HCT116 (cell line): ENCODE data around the gene DQX1. TPM values are rescaled to one million over a fixed set of nuclear protein-coding genes. Genes with fewer than 3 reads are reported as not detected.
A peak's percentile ranks its signal among the peaks of the same experiment; 100 is the strongest.

Experiments used
- ATAC-seq: fragments of 200-7000 bp; cut with Tn5 transposase; 2 replicates; pipeline ENCODE4 v1.9.1; 2020; ENCODE audit warnings: mild to moderate bottlenecking, moderate library complexity
- BruUV-seq: library from RNA; stranded (reverse); fragments of 400-500 nt; replicated peaks from 2 replicates; lab custom pipeline; 2021; lab: Mats Ljungman, UMichigan
- CTCF ChIA-PET: fragments of 300-600 bp; sonication (Branson Sonifier 250); formaldehyde crosslinking; loops from one replicate; lab custom pipeline; 2021; ENCODE audit warnings: antibody characterized with exemption; lab: Charles Lee
- POLR2A ChIA-PET: fragments of 300-600, 350-600 bp; sonication (Branson Sonifier 250); formaldehyde crosslinking; loops from one replicate; lab custom pipeline; 2021; ENCODE audit warnings: antibody characterized with exemption; lab: Charles Lee
- RAD21 ChIA-PET, 2 experiments: fragments of 300-600 bp; sonication (Branson Sonifier 250); formaldehyde crosslinking; loops; one replicate each; lab custom pipeline; 2023; ENCODE audit warnings: low total read pairs in 2 of 2; ENCODE audit not compliant: uncharacterized antibody in 2 of 2, unreplicated experiment in 2 of 2, low non-redundant PET in 1 of 2; lab: Charles Lee
- DNase-seq: peaks from one replicate; pipeline ENCODE4 v3.0.0-alpha.2; 2010; ENCODE audit warnings: low read depth, low spot score
- H2AFZ ChIP-seq: fragments of 200-600 bp; shearing (Covaris generic), sonication (generic); 2 replicates; pipeline ENCODE4 v1.6.1; 2017; ENCODE audit warnings: low read depth, mixed run types, mixed read lengths, antibody characterized with exemption, low read length; ENCODE audit not compliant: poor library complexity, severe bottlenecking
- H3K27ac ChIP-seq: 2 replicates; pipeline ENCODE4 v1.5.1; 2012; ENCODE audit warnings: low read depth, low read length
- H3K27me3 ChIP-seq: fragments of 200-600 bp; sonication (generic); 2 replicates; pipeline ENCODE4 v1.6.1; 2016; ENCODE audit warnings: mixed run types, low read length, mixed read lengths; ENCODE audit not compliant: insufficient read depth
- H3K36me3 ChIP-seq, 2 experiments: fragments of 200-500 bp in 1 of 2; fragments of 200-600 bp in 1 of 2; sonication (Bioruptor generic) in 1 of 2; sonication (generic) in 1 of 2; 2 replicates each; pipeline versions ENCODE4 v1.5.1 to v1.6.1; 2014 to 2016; ENCODE audit warnings: low read length in 2 of 2, inconsistent platforms in 1 of 2, mixed read lengths in 1 of 2, mixed run types in 1 of 2; ENCODE audit not compliant: insufficient read depth in 2 of 2, control insufficient read depth in 1 of 2
- H3K4me1 ChIP-seq, 2 experiments: fragments of 200-600 bp in 1 of 2; sonication (generic) in 1 of 2; 2 replicates each; pipeline versions ENCODE4 v1.5.1 to v1.6.1; 2012 to 2017; ENCODE audit warnings: low read length in 2 of 2, inconsistent platforms in 1 of 2, mild to moderate bottlenecking in 1 of 2, mixed read lengths in 1 of 2, mixed run types in 1 of 2, moderate library complexity in 1 of 2; ENCODE audit not compliant: insufficient read depth in 2 of 2, control insufficient read depth in 1 of 2
- H3K4me2 ChIP-seq: fragments of 200-600 bp; sonication (generic); 2 replicates; pipeline ENCODE4 v1.6.1; 2017; ENCODE audit warnings: mixed run types, low read length, mixed read lengths
- H3K4me3 ChIP-seq, 2 experiments: fragments of 200-600 bp in 1 of 2; sonication (generic) in 1 of 2; replicated peaks in 1 of 2; 2 replicates each; pipeline ENCODE4 v1.5.1; 2011 to 2016; ENCODE audit warnings: low read length in 2 of 2, control low read depth in 1 of 2, low read depth in 1 of 2, mild to moderate bottlenecking in 1 of 2, mixed read lengths in 1 of 2, mixed run types in 1 of 2
- H3K79me2 ChIP-seq: fragments of 200-600 bp; sonication (generic); 2 replicates; pipeline ENCODE4 v1.6.1; 2017; ENCODE audit warnings: mild to moderate bottlenecking, mixed run types, low read length, moderate library complexity, mixed read lengths; ENCODE audit not compliant: insufficient read depth
- H3K9ac ChIP-seq: fragments of 200-600 bp; sonication (generic); 2 replicates; pipeline ENCODE4 v1.6.1; 2016; ENCODE audit warnings: low read length, mixed read lengths
- H3K9me2 ChIP-seq: fragments of 200-600 bp; sonication (generic), shearing (Covaris generic); 2 replicates; pipeline ENCODE4 v1.6.1; 2017; ENCODE audit warnings: mixed run types, mild to moderate bottlenecking, moderate library complexity; ENCODE audit not compliant: insufficient read depth
- H3K9me3 ChIP-seq, 2 experiments: fragments of 200-500 bp in 1 of 2; fragments of 200-600 bp in 1 of 2; sonication (Bioruptor generic) in 1 of 2; sonication (generic) in 1 of 2; 2 replicates each; pipeline ENCODE4 v1.6.1; 2014 to 2017; ENCODE audit warnings: low read length in 2 of 2, mixed read lengths in 2 of 2, inconsistent platforms in 1 of 2, low read depth in 1 of 2, mild to moderate bottlenecking in 1 of 2, mixed run types in 1 of 2, moderate library complexity in 1 of 2; ENCODE audit not compliant: control insufficient read depth in 1 of 2, insufficient read depth in 1 of 2
- H4K20me1 ChIP-seq: fragments of 200-600 bp; sonication (generic), shearing (Covaris generic); 2 replicates; pipeline ENCODE4 v1.6.1; 2017; ENCODE audit warnings: mixed run types, mild to moderate bottlenecking, moderate library complexity; ENCODE audit not compliant: insufficient read depth
- EGR1 ChIP-seq: IDR thresholded peaks from 2 replicates; pipeline ENCODE4 v1.6.1; 2012; ENCODE audit warnings: low read depth
- POLR2A ChIP-seq: IDR thresholded peaks from 2 replicates; pipeline ENCODE4 v1.7.0; 2011; ENCODE audit warnings: borderline replicate concordance; ENCODE audit not compliant: insufficient read depth, insufficient read length; ENCODE audit errors: extremely low read depth
- REST ChIP-seq: IDR thresholded peaks from 2 replicates; pipeline ENCODE4 v1.6.1; 2012; ENCODE audit warnings: low read depth
- SIN3A ChIP-seq: IDR thresholded peaks from 2 replicates; pipeline ENCODE4 v1.6.1; 2012; ENCODE audit warnings: low read depth
- SP1 ChIP-seq: IDR thresholded peaks from 2 replicates; pipeline ENCODE4 v1.6.1; 2012; ENCODE audit warnings: low read depth
- YY1 ChIP-seq: IDR thresholded peaks from 2 replicates; pipeline ENCODE4 v1.6.1; 2011; ENCODE audit warnings: low read length, low read depth, moderate library complexity, mild to moderate bottlenecking; ENCODE audit not compliant: insufficient replicate concordance; ENCODE audit errors: extremely low read depth
- ZBTB33 ChIP-seq: IDR thresholded peaks from 2 replicates; pipeline ENCODE4 v1.6.1; 2011; ENCODE audit warnings: mild to moderate bottlenecking, low read length, moderate library complexity; ENCODE audit not compliant: insufficient replicate concordance; ENCODE audit errors: extremely low read depth
- ZFX ChIP-seq: fragments of 450-650 bp; IDR thresholded peaks from 2 replicates; pipeline ENCODE4 v1.6.1; 2017
- intact Hi-C: fragments of 100-400 bp; cut with micrococcal nuclease; formaldehyde crosslinking; loops from 2 replicates; pipeline ENCODE4 v1.10.0; 2022
- total RNA-seq: library from RNA; stranded (reverse); gene quantifications from one replicate; pipeline ENCODE4 v1.2.1, GENCODE V29; 2021; ENCODE audit not compliant: unreplicated experiment
- TF ChIP-seq, protein P1 (sequence below), 3 experiments: fragments of 200-600 bp in 1 of 3; sonication (generic) in 1 of 3; IDR thresholded peaks in 2 of 3; conservative IDR thresholded peaks in 1 of 3; 2 replicates each; pipeline ENCODE4 v1.5.1; 2012 to 2017; ENCODE audit warnings: low read depth in 2 of 3, low read length in 2 of 3, antibody characterized with exemption in 1 of 3, borderline replicate concordance in 1 of 3, control low read depth in 1 of 3, mild to moderate bottlenecking in 1 of 3, mixed read lengths in 1 of 3, mixed run types in 1 of 3, moderate library complexity in 1 of 3; ENCODE audit not compliant: insufficient read depth in 1 of 3

Gene DQX1
- total RNA-seq, 1 experiment from 2014 or later, result 0.98 TPM

- TF ChIP-seq, protein P1, sequence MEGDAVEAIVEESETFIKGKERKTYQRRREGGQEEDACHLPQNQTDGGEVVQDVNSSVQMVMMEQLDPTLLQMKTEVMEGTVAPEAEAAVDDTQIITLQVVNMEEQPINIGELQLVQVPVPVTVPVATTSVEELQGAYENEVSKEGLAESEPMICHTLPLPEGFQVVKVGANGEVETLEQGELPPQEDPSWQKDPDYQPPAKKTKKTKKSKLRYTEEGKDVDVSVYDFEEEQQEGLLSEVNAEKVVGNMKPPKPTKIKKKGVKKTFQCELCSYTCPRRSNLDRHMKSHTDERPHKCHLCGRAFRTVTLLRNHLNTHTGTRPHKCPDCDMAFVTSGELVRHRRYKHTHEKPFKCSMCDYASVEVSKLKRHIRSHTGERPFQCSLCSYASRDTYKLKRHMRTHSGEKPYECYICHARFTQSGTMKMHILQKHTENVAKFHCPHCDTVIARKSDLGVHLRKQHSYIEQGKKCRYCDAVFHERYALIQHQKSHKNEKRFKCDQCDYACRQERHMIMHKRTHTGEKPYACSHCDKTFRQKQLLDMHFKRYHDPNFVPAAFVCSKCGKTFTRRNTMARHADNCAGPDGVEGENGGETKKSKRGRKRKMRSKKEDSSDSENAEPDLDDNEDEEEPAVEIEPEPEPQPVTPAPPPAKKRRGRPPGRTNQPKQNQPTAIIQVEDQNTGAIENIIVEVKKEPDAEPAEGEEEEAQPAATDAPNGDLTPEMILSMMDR (IDR thresholded peaks at IDR 0.05 in 2 of 3, conservative IDR thresholded peaks at IDR 0.05 in 1 of 3; ENCODE audit: borderline replicate concordance in 1 of 3, insufficient read depth in 1 of 3, low read depth in 2 of 3, low read length in 2 of 3), result no peak
- TF ChIP-seq SP1, result peak; percentile 50
Measured at GRCh38 chr2:74472086-74472944, 53.7 kb downstream of the DQX1 start, which contains the start of gene MRPL53 (continued).

DNA sequence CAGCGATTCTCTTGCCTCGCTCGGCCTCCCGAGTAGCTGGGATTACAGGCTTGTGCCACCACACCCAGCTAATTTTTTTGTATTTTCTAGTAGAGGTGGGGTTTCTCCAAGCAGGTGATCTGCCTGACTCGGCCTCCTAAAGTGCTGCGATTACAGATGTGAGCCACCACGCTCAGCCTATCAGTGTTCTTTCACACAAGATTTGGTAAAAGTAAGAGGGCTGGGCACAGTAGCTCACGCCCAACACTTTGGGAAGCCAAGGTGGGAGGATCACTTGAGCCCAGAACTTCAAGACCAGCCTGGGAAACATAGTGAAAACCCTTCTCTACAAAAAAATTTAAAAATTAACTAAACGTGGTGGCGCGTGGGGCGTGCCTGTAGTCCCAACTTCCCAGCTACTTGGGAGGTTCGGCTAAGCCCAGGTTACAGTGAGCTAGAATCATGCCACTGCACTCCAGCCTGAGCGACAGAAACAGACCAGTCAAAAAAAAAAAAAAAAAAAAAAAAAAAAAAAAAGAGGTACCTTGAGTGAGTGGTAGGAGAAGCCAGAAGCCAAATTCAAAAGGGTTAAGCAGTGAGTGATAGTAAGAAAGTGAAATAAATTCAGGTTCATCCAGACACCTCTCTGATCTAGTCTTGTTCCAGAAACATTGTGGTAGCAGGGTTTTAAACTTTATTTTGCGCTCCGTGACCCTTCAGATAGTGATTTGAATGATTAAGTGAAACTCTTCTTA lies 54.5 kb downstream of the DQX1 start:
- no TSS peak for BruUV-seq
- intact Hi-C loops, result no loop called here
- Histone ChIP-seq H3K36me3 (peaks cover 8 to 17% of the 10 kb centered on the region in 2 experiments; a peak in 2 of 4 replicates), H3K9ac (peak overlapping the region; percentile 87), H2AFZ (no peak overlapping the region), H3K27me3 (no peaks in the 10 kb centered on the region), H3K4me1 (peaks cover 12 to 18% of the 10 kb centered on the region in 2 experiments; a peak in 3 of 4 replicates), H3K27ac (peak overlapping the region; percentile 82), H3K4me3 (peak overlapping the region; percentile 94 to 96), H3K9me3 (no peaks in the 10 kb centered on the region), H3K79me2 (peaks cover 10% of the 10 kb centered on the region), H3K4me2 (peak overlapping the region; percentile 88), H3K9me2 (no peaks in the 10 kb centered on the region), H4K20me1 (no peaks in the 10 kb centered on the region)
- RAD21 ChIA-PET, result interaction anchor here in 1 of 2 experiments (0.6 kb wide), 1 partner anchor 14 kb away, joined by 3 read pairs; no protein-coding TSS in a partner anchor
- no peak for ATAC-seq
- POLR2A ChIA-PET, result interaction anchor here (0.8 to 2.7 kb wide), 4 partner anchors 10 to 58 kb away, joined by 3 to 25 read pairs (median 4); partner anchors contain the start of genes AUP1, CCDC142, HTRA2 and TTC31
- DNase-seq, result no peak
- CTCF ChIA-PET, result interaction anchor here (0.6 to 0.7 kb wide), 3 partner anchors 13 to 345 kb away, joined by 3 to 4 read pairs (median 3); partner anchors contain the start of genes DQX1 and WBP1
- no peak for TF ChIP-seq ZFX
- TF ChIP-seq POLR2A, result no peak
- TF ChIP-seq, protein P1 (IDR thresholded peaks at IDR 0.05 in 2 of 3, conservative IDR thresholded peaks at IDR 0.05 in 1 of 3; ENCODE audit: borderline replicate concordance in 1 of 3, insufficient read depth in 1 of 3, low read depth in 2 of 3, low read length in 2 of 3), result no peak
- no peak for TF ChIP-seq YY1
- TF ChIP-seq SIN3A, result no peak
- no peak for TF ChIP-seq ZBTB33
- no peak for TF ChIP-seq EGR1
- no peak for TF ChIP-seq REST
